ENCODE measurements around the gene ZNF182. TPM values are rescaled to one million over a fixed set of nuclear protein-coding genes. Genes with fewer than 3 reads are reported as not detected.

The ZNF182 gene
- total RNA-seq, 6 experiments from 2014 or later, result 2.1 to 2.5 (median 2.3) TPM

DNA sequence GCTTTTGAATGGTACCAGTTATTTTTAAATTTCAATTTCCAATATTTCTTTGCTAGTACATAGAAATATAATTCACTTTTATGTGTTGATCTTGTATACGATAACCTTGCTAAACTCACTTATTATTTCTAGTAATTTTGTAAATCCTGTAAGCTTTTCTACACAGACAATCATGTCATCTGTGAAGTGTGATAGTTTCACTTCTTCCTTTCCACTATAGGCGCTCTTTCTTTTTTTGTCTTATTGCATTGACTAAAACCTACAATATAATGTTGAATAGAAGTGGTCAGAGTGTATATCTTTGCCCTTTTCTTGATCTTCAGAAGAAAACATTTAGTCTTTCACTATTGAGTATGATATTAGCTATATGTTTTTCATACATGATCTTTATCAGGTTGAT lies 76.6 kb downstream of the ZNF182 start:
- Histone ChIP-seq H3K4me3 (no peak overlapping the region), H3K27me3 (peaks cover 0 to 6% of the 10 kb centered on the region in 2 donors), H3K27ac (no peak overlapping the region), H3K9me3 (no peaks in the 10 kb centered on the region), H3K4me1 (no peaks in the 10 kb centered on the region), H3K36me3 (no peaks in the 10 kb centered on the region)
- 51% methylated on average over 2 of the region's 2 CpGs for WGBS (ENCODE audit: insufficient coverage, low coverage, low lambda C conversion rate, missing lambda C conversion rate)
- intact Hi-C loops (cut with DNase I), result no loop called here
- ATAC-seq (no peak), DNase-seq (no peak)
- TF ChIP-seq CTCF (IDR thresholded peaks at IDR 0.05) (no peak), POLR2A (IDR thresholded peaks at IDR 0.05) (no peak)

Other genes with a start within 250 kb of the ZNF182 start
- gene ZNF81, start 167.1 kb downstream of the ZNF182 start, total RNA-seq, result 1 to 10 TPM; 2.4 to 3.8 (median 3.3) TPM
- gene SPACA5, start 3.0 kb upstream of the ZNF182 start, total RNA-seq, result not detected
- gene ZNF630, start 67.7 kb upstream of the ZNF182 start, total RNA-seq, result 1 to 10 TPM in 1 of 6 experiments, under 1 TPM in 4, not detected in 1; 0.35 to 1.2 (median 0.84) TPM
- gene SPACA5B, start 126.6 kb upstream of the ZNF182 start, total RNA-seq, result not detected
- gene SSX5, start 192.8 kb upstream of the ZNF182 start, total RNA-seq, result not detected